HG03520 (cell line): ENCODE data around the gene ITCH.
"Not testable (repeated sequence)": the region's sequence is repeated elsewhere in the genome, so short reads cannot be mapped to it uniquely, and the experiment has no call there.

ENCODE experiments used
- ATAC-seq: cut with Tn5 transposase; IDR thresholded peaks from one replicate; pipeline ENCODE4 v1.9.1; 2021; ENCODE audit warnings: mild to moderate bottlenecking, moderate library complexity; ENCODE audit not compliant: unreplicated experiment

The ITCH gene

DNA sequence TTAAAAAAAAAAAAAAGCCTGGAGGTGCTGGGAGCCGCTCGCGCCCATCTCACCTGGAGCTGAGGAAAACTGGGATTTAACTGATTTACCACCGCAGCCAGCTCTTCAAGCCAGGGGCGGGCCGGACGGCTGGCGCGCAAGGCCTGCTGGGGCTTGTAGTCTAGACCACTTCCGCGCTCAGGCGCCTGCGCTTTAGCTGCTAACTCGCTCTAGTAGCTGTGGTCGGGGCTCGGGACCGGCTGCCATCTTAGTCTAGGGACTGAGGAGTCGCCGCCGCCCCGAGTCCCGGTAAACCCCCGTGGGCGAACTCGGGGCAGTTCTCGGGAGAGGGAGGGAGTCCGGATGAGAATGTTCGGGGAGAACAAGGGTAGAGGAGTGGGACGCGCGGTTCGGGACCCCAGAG is at the start of gene ITCH:
ITCH (plus strand) TSS at position 212 of the 403 bp plus-strand sequence. CDS start 30,539 bp downstream, outside the sequence.
- peak; percentile 91 for ATAC-seq

DNA sequence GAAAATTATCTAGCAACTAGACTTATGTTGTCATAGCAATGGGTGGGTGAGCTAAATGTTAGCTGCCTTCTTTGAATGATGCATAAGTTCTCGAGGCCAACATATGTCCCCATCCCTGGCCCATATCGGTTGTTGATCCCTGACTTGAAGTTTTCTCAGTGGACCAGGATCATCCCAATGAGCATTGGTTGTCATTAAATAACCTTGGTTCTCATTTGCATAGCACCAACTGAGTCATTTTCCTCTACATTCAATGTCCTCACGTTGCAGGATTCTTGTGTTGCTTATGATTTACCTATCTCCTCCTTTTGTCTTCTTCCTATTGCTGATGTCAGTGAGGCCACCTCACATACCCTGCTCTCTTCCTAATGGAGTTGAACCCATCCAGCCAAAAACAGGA is 47.8 kb upstream of the ITCH start:
- no peak for ATAC-seq

DNA sequence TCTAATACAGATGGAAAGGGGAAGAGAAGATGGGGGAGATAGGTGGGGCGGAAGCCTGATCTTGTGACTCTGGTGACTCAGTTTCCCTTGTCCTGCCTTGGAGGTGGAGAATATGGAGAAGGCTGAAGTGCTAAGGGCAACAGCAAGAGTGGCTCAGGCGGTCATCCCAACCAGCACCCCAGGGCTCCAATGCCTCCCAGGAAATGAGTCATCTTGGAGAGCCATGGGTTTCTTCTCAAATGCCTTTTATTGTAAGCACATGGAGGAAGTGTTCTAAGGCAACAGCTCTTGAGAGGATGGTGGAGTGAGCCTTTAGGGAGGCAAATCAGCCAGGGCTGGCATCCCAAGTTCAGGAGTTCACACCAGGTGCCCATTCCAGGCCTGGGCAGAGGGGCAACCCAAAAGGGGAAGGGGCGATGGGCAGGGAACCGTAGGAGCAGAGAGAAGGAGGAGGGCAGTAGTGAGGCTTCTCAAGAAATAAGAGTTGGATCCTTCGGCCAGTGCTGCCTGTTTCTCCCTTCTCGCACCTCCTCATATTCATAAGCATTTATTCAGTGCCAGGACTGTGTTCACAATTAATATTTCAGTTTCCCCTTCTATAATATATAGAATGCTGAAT is 46.8 kb upstream of the ITCH start:
- no peak for ATAC-seq

DNA sequence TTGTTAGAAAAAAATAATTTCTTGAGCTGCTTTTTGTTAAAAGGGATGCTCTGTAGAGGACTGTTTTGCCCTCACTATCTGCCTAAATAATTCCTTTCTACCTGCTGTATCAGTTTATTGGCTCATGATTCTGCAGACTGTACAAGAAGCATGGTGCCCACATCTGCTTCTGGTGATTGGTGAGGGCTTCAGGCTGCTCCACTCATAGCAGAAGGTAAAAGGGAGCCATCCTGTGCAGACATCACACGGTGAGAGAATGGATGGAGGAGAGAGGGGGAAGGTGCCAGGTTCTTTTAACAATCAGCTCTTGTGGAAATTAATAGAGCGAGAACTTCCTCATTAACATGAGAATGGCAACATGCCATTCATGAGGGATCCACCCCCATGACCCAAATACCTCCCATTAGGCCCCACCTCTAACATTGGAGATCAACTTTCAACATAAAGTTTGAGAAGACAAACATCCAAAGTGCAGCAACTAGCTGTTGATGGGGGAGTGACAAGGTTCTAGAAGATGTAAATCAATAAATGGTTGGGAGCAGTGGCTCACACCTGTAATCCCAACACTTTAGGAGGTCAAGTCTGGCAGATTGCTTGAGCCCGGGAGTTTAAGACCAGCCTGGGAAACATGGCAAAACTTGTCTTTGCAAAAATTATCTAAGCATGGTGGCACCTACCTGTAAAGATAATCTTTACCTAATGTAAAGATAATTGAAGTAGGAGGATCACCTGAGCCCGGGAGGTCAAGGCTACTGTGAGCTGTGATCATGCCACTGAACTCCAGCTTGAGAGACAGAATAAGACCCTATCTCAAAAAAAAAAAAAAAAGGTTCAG is 44.2 kb upstream of the ITCH start:
- no peak for ATAC-seq

DNA sequence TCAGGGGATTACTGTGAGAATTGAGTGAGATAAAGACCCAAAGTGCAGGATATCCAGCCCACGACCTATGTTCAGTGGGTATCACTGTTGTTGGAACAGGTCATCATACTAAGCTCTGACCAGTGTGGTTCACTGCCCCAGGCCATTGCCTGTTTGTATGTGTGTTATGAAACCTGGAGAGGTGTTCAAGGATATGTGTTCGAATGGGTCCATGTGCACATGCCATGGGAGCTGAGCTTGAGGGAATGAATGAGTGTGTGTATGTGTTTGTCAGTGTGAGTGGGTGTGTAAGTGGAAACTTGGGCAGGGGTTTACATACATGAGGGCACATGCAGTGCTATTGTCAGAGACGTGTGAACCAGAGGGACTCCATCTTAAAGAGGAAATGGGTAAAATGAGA is 42.2 kb upstream of the ITCH start:
- no peak for ATAC-seq

DNA sequence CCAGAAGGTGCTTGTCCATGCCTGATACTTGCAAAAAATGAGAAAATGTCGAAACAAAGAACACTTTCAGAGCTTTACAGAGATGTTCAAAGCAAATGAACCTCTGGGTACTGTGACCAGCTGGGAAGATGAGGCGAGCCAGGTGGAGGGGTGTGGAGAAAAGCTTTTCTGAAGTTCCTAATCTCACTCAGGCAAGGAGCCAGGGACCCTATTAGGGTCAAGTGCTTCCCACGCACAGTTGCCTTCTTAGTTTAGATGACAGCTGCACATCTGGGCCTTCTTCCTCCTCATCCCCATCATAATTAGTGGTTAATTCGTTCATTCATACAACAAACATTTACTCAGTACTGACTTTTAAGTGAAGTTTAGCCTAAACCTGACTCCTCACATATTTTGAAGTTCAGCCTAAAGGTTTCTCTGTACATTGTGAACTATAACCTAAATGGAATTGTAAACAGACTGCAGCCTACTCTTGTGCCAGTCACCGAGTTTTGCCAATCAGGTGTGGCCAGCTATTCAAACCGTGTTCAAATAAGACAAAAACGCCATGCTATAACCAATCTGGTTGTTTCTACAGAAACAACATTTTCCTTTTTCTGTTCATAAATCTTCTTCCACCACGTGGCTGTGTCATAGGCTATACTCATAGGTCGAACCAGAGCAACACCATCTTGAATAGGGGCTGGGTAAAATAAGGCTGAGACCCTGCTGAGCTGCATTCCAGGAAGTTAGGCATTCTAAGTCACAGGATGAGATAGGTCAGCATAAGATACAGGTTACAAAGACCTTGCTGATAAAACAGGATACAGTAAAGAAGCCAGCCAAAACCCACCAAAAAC is 40.6 kb upstream of the ITCH start:
- ATAC-seq, result no peak

DNA sequence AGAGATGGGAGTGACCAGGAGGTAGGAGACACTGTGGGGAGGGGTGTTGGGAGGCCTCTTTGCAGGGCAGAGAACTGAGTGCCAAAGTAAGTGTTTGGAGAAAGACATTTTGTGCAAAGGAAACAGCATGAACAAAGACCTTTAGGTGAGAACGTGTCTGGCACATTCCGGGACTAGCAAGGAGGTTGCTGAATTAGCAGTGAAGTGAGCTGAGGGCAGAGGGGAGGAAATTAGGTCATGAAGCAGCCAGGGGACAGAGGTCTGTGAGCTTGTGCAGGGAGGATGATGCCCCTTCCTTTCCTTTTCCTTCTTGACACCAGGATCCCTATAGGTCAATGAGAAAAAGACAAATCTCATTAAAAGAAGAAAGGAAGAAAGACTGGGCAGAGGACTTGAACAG is 38.5 kb upstream of the ITCH start:
- ATAC-seq, result no peak

DNA sequence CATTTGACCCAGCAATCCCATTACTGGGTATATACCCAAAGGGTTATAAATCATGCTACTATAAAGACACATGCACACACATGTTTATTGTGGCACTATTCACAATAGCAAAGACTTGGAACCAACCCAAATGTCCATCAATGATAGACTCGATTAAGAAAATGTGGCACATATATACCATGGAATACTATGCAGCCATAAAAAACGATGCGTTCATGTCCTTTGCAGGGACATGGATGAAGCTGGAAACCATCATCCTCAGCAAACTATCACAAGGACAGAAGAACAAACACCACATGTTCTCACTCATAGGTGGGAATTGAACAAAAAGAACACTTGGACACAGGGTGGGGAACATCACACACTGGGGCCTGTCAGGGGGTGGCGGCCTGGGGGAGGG is 34.9 kb upstream of the ITCH start:
- not testable (repeated sequence) for ATAC-seq

DNA sequence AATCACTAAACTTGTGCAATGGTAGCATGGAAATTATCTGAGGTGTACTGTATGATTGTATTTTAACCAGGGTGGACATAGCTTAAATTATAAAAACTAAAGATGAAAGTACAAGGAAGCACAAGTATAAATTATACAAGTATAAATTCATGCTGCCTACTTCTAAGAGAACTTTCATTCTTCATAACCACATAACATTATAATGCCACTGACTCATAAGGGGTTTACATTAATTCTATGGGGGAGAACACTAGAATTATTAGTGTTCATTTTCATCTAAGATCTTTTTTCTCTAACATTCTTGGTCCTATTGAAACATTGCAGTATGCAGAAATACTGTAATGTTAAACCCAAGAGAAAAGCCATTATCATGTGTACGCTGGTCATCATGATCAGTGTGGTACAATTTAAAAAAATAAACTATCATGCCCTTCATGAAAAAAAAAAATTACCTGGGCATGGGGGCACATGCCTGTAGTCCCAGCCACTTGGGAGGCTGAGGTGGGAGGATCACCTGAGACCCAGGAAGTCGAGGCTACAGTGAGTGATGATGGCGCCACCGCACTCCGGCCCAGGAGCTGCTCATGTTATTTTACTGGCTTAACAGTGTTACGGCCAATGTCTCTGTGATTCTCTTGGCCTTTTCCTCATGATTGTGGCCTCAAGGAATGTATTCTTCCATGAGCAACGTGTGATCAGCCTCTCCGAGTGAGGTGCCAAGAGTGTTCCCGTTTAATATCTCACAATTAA is 34.0 kb upstream of the ITCH start:
- ATAC-seq, result no peak

DNA sequence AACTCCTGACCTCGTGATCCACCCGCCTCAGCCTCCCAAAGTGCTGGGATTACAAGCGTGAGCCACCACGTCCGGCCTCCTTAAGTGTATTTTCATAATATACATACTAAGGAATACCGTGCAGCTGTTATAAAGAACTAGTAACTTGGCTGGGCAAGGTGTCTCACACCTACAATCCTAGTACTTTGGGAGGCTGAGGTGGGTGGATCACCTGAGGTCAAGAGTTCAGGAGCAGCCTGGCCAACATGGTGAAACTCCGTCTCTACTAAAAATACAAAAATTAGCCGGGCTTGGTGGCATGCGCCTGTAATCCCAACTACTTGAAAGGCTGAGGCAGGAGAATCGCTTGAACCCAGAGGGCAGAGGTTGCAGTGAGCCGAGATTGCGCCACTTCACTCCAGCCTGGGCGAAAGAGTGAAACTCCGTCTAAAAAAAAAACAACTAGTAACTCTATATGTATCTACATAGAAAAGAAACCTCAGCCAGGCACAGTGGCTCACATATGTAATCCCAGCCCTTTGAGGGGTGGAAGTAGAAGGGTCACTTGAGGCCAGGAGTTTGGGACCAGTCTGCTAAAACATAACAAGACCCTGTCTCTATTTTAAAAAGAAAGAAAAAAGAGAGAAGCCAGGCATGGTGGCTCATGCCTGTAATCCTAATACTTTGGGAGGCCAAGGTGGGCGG is 32.1 kb upstream of the ITCH start:
- ATAC-seq, result not testable (repeated sequence)

DNA sequence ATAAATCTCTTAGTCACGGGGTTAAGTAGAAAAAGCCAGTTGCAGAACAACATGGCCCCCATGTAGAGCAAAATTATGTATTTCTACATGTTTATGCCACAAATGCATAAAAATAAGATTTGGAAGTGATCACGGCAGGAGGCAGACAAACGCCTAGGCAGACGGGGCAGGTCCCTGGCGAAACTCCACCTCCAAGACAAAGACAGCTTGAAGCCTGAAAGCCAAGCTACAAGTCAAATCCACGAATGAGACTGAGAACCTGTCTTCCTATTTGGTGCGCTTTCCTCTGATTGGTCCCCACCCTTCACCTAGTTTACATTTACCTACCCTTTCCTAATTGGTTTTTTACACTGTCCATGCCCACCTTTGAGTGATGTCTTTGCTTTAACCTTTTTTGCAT is 31.2 kb upstream of the ITCH start:
- ATAC-seq, result no peak

DNA sequence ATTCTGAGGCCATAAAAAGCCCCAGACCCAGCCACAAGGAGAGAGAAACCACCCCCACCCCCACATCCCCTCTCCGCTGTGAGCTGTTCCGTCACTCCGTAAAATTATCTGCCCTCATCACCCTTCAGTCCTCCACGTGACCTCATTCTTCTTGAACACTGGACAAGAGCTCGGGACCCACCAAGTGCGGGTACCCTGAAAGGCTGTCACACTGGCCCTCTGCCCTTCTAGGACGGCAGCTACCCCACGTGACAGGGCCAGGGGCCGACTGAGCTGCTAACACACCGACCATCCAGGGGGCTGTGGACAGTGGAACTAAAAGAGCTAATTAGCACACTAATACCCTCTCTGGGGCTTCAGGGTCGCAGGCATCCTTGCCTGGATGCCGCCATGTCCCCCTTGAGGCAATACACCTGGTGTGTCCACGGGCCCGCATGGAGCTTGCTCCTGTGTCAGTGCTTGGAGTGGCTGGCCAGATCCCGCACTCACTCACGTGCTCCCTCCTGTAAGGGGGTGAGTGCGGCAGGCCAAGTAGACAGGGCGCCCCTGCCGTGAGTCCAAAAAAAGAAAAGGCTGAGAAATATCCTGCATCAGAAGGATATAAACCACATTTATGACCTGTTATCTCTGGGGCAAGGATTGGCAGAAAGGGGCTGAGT is 30.7 kb upstream of the ITCH start:
- ATAC-seq, result no peak

DNA sequence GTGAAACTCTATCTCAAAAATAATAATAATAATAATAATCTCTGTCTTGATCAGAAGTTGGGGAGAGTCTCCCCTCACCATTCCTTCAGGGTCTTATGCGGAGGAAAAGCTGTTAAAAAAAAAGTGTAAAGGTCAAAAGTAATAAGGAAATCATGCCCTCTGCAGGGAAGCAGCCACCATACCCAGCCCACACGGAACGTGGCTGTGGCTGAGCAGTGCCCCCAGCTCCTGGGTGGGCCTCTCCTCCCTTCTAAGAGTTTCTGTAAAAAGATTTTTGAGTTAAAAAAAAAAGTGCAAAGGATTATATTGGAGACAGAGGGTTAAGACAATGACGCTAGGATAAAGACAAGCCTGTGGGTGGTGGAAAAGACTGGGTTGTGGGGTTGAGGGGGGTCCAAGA is 29.3 kb upstream of the ITCH start:
- no peak for ATAC-seq

DNA sequence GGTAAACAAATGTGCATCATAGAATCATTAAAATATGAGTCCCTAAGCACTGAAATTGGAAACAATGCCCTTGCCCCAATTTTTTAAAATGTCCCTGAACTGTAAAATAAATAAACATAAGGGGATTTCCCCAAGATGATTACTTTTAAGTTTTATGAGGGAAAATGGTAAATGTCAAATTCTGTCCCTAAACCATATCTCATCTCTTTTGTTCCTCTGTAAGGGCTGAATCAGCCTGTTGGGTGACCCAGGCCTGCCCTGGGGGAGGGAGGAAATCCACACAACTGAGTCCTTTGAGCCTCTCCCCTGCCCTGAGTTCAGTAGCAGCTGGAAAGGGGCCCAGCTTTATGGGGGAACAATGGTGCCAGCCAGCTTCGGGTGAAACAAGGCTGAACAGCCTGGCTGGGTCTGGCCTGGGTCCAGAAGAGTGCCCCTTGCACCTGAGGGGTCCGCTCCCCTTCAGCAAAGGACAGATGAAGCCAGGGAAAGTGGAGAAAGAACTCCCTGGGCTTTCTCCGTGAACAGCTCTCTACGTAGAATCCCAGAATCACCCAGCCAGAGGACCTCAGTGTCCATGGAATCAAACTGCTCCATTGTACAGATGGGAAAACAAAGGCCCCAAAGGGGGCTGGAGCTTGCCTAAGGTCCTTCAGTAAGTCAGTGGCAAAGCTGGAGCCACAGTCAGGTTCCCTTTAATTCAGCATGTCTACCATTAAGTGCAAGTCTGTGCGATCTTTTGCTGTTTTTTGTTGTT is 28.2 kb upstream of the ITCH start:
- ATAC-seq, result no peak

DNA sequence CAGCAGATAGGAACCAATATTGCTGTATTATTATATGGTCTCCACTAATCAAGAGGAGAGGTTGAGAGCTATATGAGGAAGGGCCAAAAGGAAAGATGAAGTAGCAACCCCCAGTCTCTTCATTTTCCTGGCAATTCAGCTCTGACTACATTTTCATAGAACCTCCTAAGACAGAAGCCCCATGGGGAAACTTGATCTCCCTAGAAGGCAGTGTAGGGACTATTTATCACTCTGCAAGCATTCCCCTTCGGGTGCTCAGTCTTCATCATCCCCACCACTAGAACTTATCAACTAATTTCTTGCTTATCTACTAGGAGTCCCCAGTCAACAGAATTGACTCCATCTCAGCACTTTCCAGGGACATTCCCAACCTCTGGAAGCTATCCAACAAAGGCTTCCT is 25.5 kb upstream of the ITCH start:
- ATAC-seq, result no peak

DNA sequence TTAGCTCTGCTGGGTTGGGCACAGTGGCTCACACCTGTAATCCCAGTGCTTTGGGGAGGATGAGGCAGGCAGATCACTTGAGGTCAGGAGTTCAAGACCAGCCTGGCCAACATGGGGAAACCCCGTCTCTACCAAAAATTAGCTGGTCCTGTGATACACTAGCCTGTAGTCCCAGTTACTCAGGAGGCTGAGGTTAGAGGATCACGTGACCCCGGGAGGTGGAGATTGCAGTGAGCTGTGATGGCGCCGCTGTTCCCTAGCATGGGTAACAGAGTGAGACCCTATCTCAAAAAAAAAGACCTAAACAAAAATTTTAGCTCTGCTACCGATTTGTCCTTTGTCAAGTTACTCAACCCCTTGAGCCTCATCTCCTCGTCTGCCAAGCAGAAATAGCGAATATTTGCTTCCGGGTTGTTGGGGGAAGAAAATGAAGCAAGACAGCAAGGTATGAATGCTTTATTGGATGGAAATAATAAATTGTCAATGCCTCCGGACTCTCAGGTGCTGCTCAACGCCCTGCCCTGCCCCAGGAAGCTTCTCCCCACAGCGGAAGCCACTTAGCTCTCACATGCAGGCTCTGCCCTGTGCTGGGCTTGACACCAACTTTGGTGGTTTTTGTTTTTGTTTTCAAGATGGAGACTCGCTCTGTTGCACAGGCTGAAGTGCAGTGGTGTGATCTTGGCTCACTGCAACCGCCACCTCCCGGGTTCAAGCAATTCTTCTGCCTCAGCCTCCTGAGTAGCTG is 24.9 kb upstream of the ITCH start:
- ATAC-seq, result no peak

DNA sequence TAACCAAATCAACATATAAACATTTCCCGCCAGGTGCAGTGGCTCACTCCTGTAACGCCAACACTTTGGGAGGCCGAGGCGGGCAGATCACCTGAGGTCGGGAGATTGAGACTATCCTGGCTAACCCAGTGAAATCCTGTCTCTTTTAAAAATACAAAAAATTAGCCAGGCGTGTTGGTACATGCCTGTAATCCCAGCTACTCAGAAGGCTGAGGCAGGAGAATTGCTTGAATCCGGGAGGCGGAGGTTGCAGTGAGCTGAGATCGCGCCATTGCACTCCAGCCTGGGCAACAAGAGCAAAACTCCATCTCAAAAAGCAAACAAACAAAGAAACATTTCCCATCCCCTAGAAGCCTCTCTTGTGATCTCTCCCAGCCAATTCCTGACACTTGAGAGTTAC is 22.3 kb upstream of the ITCH start:
- not testable (repeated sequence) for ATAC-seq

DNA sequence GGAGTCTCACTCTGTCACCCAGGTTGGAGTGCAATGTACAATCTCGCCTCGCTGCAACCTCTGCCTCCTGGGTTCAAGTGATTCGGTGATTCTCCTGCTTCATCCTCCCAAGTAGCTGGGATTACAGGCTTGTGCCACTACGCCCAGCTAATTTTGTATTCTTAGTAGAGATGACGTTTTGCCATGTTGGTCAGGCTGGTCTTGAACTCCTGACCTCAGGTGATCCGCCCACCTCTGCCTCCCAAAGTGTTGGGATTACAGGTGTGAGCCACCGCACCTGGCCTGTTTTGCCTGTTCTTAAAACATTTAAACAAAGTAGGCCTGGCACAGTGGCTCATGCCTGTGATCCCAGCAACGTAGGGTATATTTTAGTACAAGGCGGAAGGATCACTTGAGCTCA is 21.9 kb upstream of the ITCH start:
- ATAC-seq, result not testable (repeated sequence)
